Measurements from ENCODE around the gene RYR2. TPM values are rescaled to one million over a fixed set of nuclear protein-coding genes. Genes with fewer than 3 reads are reported as not detected.

The RYR2 gene
- total and polyA plus RNA-seq, 2 experiments from 2014 or later, result not detected

GRCh38 chr1:237861944-237862343 lies 820.0 kb downstream of the RYR2 start:
- in situ Hi-C loops (cut with MboI), result no loop called here
- no peak overlapping the region for H3K27ac ChIP-seq
- no peaks in the 10 kb centered on the region for H3K27me3 ChIP-seq (replicated peaks; ENCODE audit: insufficient read depth)
- H3K9ac ChIP-seq, result no peak overlapping the region
- no peak overlapping the region for H2AFZ ChIP-seq
- no peaks in the 10 kb centered on the region for H3F3A ChIP-seq (ENCODE audit: insufficient read depth)
- H4K20me1 ChIP-seq (ENCODE audit: insufficient read depth), result no peaks in the 10 kb centered on the region
- no peaks in the 10 kb centered on the region for H3K9me2 ChIP-seq (ENCODE audit: insufficient read depth)
- no peak for TF ChIP-seq EZH2phosphoT487 (IDR thresholded peaks at IDR 0.05; ENCODE audit: insufficient read depth, low read depth)
- TF ChIP-seq EZH2 (IDR thresholded peaks at IDR 0.05; ENCODE audit: insufficient read depth, poor library complexity, severe bottlenecking), result no peak
- no peaks in the 10 kb centered on the region for H3K79me2 ChIP-seq (ENCODE audit: insufficient read depth)
- H3K4me3 ChIP-seq, result no peak overlapping the region
- H3K36me3 ChIP-seq (ENCODE audit: low read depth), result no peaks in the 10 kb centered on the region
- no peaks in the 10 kb centered on the region for H3K9me3 ChIP-seq (ENCODE audit: low read depth)
- WGBS, 2 experiments (ENCODE audit: low coverage in 1 of 2, low lambda C conversion rate in 2 of 2, missing lambda C conversion rate in 2 of 2), result 17 to 23% methylated on average over 8 of the region's 8 CpGs
- no peak overlapping the region for H3K4me2 ChIP-seq (ENCODE audit: unreplicated experiment)
- DNase-seq, result no peak
- no peaks in the 10 kb centered on the region for H3K4me1 ChIP-seq (ENCODE audit: insufficient read depth)

GRCh38 chr1:237863234-237863633 lies 821.2 kb downstream of the RYR2 start:
- Histone ChIP-seq H2AFZ (no peak overlapping the region), H3K36me3 (ENCODE audit: low read depth) (no peaks in the 10 kb centered on the region), H3K4me2 (ENCODE audit: unreplicated experiment) (no peak overlapping the region), H3K27me3 (replicated peaks; ENCODE audit: insufficient read depth) (no peaks in the 10 kb centered on the region), H4K20me1 (ENCODE audit: insufficient read depth) (no peaks in the 10 kb centered on the region), H3K9me2 (ENCODE audit: insufficient read depth) (no peaks in the 10 kb centered on the region), H3K9ac (no peak overlapping the region), H3K79me2 (ENCODE audit: insufficient read depth) (no peaks in the 10 kb centered on the region), H3K4me1 (ENCODE audit: insufficient read depth) (no peaks in the 10 kb centered on the region), H3K4me3 (no peak overlapping the region), H3F3A (ENCODE audit: insufficient read depth) (no peaks in the 10 kb centered on the region), H3K9me3 (ENCODE audit: low read depth) (no peaks in the 10 kb centered on the region), H3K27ac (no peak overlapping the region)
- in situ Hi-C loops (cut with MboI), result no loop called here
- no peak for TF ChIP-seq EZH2 (IDR thresholded peaks at IDR 0.05; ENCODE audit: insufficient read depth, poor library complexity, severe bottlenecking)
- no peak for TF ChIP-seq EZH2phosphoT487 (IDR thresholded peaks at IDR 0.05; ENCODE audit: insufficient read depth, low read depth)
- WGBS, 2 experiments (ENCODE audit: low coverage in 1 of 2, low lambda C conversion rate in 2 of 2, missing lambda C conversion rate in 2 of 2), result 31 to 38% methylated on average over 2 of the region's 2 CpGs
- DNase-seq, result no peak

DNA sequence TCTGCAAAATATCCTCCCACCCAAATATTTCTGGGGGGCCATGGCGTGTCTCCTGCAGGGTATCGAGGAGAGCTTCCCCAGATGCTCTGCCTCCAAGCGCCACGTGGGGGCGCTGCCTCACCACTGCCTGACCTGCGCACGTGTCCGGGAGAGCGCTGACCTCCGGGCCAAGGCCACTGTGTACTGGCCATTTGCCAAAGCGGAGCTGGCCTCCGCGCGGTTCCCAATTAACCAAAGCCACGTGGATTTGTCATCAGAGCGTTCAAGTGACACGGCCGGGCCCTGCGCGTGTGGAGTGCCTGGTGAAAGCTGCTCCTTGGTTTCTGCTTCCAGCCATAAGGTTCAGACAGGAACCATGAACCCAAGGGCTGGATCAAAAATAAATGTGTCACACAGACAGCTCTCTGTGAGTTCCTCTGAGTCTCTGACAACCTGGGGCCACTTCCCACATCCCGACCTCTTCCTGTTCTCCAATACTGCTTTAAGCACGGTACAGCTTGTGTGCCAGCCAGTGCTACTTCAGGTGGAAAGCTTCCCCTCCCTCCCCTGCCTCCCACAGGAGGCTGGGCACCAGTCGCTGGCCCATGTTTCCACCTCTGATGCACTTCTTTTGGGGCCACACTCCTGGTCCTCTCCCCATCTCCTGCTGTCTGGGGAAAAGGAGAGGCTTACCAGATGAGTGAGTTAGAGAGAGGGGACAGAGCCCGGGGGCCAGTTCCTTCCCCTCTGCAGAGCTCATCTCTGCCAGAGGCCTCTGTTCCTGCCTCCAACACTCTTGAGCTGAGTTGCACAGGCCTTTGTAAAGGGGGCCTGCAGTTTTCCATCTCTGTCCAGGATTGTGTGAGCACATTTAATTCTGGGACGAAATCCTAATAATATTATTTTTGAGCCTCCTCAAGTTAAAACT lies 822.6 kb downstream of the RYR2 start:
- no peaks in the 10 kb centered on the region for H3K27me3 ChIP-seq (replicated peaks; ENCODE audit: insufficient read depth)
- no peaks in the 10 kb centered on the region for H4K20me1 ChIP-seq (ENCODE audit: insufficient read depth)
- in situ Hi-C loops (cut with MboI), result no loop called here
- no peaks in the 10 kb centered on the region for H3K9me3 ChIP-seq (ENCODE audit: low read depth)
- H3K27ac ChIP-seq, result no peak overlapping the region
- no peak overlapping the region for H3K9ac ChIP-seq
- WGBS, 2 experiments (ENCODE audit: low coverage in 1 of 2, low lambda C conversion rate in 2 of 2, missing lambda C conversion rate in 2 of 2), result 11 to 15% methylated on average over 23 to 24 of the region's 25 CpGs
- H3K36me3 ChIP-seq (ENCODE audit: low read depth), result no peaks in the 10 kb centered on the region
- no peak overlapping the region for H3K4me3 ChIP-seq
- H2AFZ ChIP-seq, result no peak overlapping the region
- H3F3A ChIP-seq (ENCODE audit: insufficient read depth), result no peaks in the 10 kb centered on the region
- peak; percentile 12 for DNase-seq
- TF ChIP-seq EZH2phosphoT487 (IDR thresholded peaks at IDR 0.05; ENCODE audit: insufficient read depth, low read depth) (no peak), EZH2 (IDR thresholded peaks at IDR 0.05; ENCODE audit: insufficient read depth, poor library complexity, severe bottlenecking) (no peak)
- H3K4me1 ChIP-seq (ENCODE audit: insufficient read depth), result no peaks in the 10 kb centered on the region
- no peaks in the 10 kb centered on the region for H3K9me2 ChIP-seq (ENCODE audit: insufficient read depth)
- no peaks in the 10 kb centered on the region for H3K79me2 ChIP-seq (ENCODE audit: insufficient read depth)
- H3K4me2 ChIP-seq (ENCODE audit: unreplicated experiment), result no peak overlapping the region

DNA sequence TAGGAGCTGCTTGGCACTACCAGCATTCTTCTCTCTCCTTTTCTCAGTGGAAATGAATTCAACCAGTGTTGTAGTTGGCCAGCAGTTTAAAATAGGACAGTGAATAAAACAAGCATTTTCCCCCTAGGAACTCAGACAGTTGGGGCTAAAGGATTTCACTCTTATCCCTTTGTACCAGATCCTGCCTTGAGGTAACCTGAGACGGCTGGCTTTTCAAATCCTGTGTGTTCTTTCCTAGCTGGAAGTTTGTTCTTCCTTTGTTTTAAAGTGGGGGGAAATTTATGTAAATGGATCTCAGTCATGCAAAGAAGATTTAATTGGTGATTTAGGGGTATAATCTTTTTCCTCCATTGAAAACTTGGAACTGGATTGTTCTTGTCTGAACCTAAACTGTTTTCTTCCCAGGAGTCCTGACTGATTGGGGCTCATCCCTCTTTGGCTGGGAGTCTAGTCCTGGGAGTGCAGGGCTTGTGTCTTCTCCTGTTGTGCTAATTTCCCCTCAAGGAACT lies 825.5 kb downstream of the RYR2 start:
- H3K9me2 ChIP-seq (ENCODE audit: insufficient read depth), result no peaks in the 10 kb centered on the region

More for the DNA sequence above, 825.5 kb downstream of the RYR2 start:
- H4K20me1 ChIP-seq (ENCODE audit: insufficient read depth), result no peaks in the 10 kb centered on the region
- no peaks in the 10 kb centered on the region for H3K9me3 ChIP-seq (ENCODE audit: low read depth)
- H3K9ac ChIP-seq, result no peak overlapping the region
- H3K27me3 ChIP-seq (replicated peaks; ENCODE audit: insufficient read depth), result no peaks in the 10 kb centered on the region
- H2AFZ ChIP-seq, result no peak overlapping the region
- no peak overlapping the region for H3K4me2 ChIP-seq (ENCODE audit: unreplicated experiment)
- no peaks in the 10 kb centered on the region for H3F3A ChIP-seq (ENCODE audit: insufficient read depth)
- no peak for TF ChIP-seq EZH2 (IDR thresholded peaks at IDR 0.05; ENCODE audit: insufficient read depth, poor library complexity, severe bottlenecking)
- no peak for DNase-seq
- WGBS, 2 experiments (ENCODE audit: low coverage in 1 of 2, low lambda C conversion rate in 2 of 2, missing lambda C conversion rate in 2 of 2), result 0 to 8% methylated on average over 1 of the region's 1 CpG
- H3K4me3 ChIP-seq, result no peak overlapping the region
- in situ Hi-C loops (cut with MboI), result no loop called here
- no peaks in the 10 kb centered on the region for H3K36me3 ChIP-seq (ENCODE audit: low read depth)
- no peaks in the 10 kb centered on the region for H3K4me1 ChIP-seq (ENCODE audit: insufficient read depth)
- no peaks in the 10 kb centered on the region for H3K79me2 ChIP-seq (ENCODE audit: insufficient read depth)
- no peak overlapping the region for H3K27ac ChIP-seq
